HS-27A (cell line): ENCODE data around the gene DDR1.
"Not testable (repeated sequence)": the region's sequence is repeated elsewhere in the genome, so short reads cannot be mapped to it uniquely, and the experiment has no call there.

Experiments used
- DNase-seq: peaks from one replicate; pipeline ENCODE4 v3.0.0-alpha.2; 2012; ENCODE audit warnings: low read depth, missing footprints

The DDR1 gene

DNA sequence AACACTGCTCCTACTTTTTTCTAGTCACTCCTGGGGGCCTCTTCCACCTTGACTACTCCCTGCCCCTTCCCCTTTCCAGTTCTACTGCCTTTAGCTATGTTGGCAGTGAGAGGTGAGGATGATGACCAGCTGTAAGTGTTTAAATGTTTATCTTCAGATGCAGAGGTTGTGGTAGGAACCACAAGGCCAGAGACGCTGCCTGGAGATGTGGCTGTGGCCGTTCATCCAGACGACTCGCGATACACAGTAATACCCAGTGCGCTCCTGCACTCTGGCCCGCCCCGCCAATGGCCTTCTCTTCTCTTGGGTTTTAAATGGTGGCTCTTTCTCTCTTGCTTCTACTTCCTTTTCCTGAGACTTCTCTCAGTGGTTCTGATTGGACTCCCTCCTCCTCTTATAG, 34.4 kb downstream of the DDR1 start:
- no peak for DNase-seq

DNA sequence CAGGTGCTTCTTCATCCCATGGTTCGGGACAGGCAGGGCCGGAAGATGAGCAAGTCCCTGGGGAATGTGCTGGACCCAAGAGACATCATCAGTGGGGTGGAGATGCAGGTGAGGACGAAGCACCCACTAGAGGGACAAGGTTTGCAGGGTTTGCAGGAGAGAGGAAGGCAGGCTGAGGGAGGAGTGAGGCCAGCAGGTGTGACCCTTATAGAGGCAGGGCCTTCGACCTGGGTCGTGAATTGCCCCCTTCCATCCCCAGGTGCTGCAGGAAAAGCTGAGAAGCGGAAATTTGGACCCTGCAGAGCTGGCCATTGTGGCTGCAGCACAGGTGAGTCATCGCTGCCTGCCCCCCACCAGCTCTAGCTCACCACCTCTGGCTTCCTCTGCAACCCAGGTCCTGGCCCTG, 38.1 kb downstream of the DDR1 start:
- no peak for DNase-seq

DNA sequence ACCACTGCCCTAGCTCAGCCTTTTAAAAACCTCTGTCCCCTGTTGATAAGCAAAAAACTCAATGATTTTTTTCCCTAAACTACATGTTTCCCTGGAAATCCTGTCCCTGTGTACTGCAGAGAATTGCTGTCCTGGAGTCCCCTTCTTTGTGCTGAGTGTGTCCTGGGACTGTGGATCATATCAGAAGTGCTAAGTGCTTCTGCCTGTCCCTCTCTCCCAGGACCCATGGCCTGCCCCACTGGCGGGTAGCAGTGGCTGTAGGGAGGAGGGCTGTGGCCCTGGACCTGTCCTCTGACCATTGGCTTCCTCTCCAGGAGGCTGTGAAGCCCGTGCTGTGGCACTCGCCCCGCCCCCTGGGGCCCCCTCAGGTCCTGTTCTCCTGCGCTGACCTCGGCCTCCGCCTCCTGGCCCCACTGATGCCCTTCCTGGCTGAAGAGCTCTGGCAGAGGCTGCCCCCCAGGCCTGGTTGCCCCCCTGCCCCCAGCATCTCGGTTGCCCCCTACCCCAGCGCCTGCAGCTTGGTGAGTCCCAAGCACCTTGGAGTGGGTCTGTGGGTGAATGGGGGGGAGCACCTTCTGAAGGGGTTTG, 39.8 kb downstream of the DDR1 start:
- not testable (repeated sequence) for DNase-seq

DNA sequence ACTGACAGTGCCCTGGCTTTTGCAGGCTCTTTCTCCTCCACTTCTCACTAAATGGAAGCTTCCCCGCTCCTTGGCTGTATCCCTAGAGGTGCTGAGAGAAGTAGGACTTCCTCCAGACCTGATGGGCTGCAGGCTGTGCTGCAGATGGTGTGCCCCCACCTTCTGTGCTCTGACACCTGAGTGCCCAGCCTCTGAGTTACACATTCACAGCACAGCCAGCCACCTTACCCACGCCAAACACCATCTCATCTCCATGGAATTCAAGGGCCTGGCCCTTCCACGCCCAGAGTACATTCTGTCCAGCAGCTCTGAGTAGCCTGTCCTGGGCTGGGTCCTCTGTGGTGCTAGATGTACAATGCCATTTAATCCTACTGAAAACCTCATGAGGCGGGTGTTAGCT, 42.3 kb downstream of the DDR1 start:
- DNase-seq: no peak

DNA sequence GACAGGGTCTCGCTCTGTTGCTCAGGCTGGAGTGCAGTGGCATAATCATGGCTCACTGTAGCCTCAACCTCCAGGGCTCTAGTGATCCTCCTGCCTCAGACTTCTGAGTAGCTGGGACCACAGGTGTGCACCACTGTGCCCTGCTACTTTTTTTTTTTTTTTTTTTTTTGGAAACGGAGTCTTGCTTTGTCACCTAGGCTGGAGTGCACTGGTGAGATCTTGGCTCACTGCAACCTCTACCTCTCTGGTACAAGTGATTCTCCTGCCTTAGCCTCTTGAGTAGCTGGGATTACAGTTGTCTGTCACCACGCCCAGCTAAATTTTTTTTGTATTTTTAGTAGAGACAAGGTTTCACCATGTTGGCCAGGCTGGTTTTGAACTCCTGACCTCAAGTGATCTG, 42.8 kb downstream of the DDR1 start:
- not testable (repeated sequence) for DNase-seq

DNA sequence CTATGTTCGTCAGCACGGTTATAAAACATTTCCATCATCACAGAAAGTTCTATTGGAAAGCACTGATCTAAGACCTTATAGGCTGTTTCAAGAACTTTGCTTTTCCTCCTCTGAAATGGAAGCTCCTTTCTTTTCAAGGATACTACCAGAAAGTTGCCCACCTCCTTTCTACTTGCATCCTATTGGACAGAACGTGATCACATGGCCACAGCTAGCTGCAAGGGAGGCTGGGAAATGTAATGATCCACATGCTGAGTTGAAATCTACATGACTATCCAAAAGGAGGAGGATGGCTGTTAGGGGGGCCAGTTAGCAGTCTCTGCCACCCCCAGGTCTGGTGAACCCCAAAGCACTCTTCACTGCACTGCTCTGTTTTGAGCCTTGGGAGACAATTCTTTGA, 44.4 kb downstream of the DDR1 start:
- DNase-seq: no peak

DNA sequence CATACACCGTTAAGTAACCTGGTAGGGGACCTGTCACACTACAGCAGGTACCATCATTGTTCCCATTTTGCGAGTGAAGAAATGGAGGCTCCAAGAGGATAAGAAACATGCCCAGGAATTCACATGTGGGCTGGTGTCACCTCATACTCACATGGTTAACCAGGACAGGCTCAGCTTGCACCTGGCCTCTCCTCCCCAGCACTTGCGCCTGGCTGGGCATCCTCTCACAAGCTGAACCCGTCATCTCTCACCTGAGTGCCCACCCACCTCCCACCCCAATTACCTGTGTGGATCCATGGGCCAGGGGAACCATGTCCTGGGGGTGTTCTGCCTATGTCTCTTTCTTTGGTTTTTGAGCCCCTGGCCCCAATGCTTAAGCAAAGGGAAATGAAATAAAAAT, 46.2 kb downstream of the DDR1 start:
- no peak for DNase-seq

DNA sequence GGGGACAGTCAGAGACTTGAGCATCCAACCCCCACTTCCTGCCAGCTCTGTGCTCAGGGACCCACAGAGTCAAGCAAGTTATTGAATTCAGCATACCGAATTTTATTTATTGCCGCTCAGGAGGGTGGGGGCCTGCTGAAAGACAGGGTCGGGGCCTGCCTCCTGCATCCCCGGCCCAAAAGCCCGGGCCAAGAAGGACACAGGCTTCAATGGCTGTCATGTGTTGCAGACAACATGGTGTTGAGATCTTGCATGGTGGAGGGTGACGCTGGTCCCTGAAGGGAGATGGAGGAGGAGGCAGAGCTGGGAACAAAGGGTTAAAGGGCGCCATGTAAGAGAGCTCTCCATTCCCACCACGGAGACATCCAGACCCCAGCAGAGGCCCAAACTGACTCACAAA, 47.0 kb downstream of the DDR1 start:
- no peak for DNase-seq

DNA sequence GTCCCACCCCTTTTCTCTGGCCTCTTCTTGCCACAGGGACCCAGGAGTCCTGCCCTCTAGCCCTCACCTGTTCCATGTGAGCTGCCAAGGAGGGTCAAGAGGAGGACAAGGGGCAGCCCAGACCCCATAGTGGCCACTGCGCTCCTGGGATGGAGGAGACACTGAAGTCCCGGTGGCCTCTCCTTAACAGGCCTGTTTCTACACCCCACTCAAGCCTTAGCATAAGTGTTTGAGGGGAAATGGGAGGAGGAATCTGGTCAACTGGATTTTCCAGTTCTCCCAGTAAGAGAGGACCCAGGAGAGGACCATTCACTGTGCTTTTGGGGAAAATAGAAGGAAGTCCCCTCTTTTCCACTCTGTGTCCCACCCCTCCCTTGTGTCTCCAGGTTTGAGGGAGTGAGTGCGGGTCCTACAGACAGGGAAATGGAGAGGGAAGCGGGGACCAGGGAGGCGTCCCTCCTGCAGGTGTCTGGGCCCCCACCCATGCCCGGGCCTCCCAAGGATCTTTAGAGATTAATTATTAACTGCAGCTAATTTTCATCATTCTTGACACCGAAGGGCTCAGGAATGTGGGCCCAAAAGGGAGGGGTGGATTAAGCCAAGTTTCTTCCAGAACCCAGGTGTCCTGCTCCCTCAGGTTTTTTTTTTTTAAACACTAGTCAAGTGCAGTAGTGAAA, 47.8 kb downstream of the DDR1 start, which contains the start of gene SFTA2:
SFTA2 (minus strand) TSS at position 202 of the 677 bp plus-strand sequence; CDS start at position 128, 74 bp downstream.
- no peak for DNase-seq

DNA sequence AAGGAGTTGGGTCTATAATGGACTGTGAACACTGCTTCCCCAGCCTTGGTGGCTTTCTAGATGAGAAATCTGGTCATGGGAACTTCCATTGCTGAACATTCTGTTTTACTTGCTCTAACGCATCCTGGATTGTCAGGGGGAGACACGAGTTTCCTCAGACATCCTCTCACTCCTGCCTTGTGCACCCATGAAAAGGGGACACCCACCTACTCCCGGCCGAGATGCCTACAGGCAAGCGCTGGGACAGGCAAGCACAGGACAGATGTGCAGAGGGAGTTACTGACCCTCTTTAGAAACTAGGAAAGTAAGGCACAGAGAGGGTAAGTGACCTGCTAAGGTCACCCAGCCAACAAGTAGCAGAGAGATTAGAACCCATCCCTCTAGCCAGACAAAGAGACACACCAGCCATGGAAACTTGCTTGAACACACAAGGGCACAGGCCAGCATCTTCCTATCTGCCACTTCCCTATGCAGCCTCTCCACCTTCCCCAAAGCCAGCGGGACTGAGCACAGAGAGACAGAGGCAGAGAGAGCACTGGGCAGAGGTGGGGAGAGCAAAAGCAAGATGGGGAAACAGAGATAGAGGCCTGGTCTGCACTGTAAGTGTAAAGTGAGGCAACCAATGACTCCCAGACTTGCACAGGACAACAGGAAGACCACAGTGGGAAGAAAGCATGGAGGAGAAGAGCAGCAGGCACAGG, 48.5 kb downstream of the DDR1 start:
- DNase-seq: no peak

DNA sequence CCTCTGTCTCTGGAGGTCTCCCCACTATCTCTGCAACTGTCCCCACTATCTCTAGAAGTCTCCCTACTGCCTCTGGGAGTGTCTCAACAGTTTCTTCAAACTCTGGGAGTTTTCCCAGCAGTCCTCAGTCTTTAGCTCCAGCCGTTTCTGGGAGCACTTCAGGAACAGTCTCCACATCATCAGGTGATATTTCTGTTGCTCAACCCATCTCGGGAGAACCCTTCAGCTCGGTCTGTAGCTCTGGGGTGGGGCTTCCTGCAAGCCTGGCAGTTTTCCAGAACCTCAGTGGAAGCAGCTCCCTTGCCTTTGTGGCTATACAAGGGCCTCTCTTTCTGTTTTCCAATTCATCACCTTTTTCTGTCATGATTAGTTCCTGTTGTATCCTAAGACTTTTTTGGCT, 50.7 kb downstream of the DDR1 start:
- no peak for DNase-seq

DNA sequence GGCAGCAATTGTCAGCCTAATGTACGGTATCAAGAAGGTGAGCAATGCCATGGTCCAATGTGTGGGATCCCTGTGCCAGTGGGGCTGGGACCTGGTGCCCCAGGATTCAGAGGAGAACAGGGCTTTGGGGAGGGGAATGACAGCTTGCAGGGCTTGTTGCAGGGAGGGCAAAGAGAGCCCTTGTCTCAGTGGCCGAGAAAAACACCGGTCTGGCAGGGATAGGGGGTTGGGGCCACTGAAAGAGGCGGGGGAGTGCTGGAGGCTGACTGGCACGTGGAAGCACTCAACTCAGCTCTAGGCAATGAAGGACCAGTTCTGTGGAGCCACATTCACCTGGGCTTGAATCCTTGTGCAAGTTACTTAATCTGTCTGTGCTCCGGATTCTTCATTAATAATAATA, 52.9 kb downstream of the DDR1 start:
- DNase-seq: no peak

DNA sequence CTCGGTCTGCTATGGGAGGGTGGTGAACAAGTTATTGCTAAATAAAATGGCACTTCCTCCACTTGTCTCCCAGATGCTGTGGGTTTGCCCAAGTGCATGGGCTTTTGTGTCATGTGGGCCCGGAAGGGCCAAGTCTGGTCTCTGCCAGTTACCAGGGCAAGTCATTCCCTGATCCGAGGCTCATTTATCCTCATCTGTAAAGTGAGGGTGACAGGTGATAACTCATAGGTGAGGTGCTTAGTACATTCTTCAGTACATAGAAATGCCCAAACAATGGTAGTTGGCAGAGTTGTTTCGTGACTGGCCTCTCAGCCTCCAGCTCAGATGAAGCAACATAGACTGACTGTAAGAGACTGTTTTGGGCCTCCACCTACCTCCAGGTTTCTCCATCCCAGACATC, 54.4 kb downstream of the DDR1 start:
- DNase-seq: no peak

DNA sequence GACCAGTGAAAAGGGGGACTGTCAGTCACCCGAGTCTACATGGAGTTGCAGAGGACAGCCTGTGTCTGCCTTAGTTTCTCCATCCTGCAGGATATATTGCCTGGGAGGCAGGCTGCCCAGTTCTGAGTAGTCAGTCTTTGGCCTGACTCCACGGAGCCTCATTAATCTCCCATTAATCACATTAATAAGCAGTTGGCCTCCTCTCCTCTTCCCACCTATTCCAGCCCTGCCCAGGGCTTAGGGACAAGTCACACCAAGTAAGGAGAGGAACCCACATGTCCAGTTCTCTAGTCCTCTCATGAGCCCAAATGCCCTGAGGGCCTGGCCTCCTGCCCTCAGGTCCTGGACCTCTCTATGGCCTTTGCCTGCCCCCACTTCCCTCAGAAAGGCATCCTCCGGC, 55.2 kb downstream of the DDR1 start:
- DNase-seq: no peak

DNA sequence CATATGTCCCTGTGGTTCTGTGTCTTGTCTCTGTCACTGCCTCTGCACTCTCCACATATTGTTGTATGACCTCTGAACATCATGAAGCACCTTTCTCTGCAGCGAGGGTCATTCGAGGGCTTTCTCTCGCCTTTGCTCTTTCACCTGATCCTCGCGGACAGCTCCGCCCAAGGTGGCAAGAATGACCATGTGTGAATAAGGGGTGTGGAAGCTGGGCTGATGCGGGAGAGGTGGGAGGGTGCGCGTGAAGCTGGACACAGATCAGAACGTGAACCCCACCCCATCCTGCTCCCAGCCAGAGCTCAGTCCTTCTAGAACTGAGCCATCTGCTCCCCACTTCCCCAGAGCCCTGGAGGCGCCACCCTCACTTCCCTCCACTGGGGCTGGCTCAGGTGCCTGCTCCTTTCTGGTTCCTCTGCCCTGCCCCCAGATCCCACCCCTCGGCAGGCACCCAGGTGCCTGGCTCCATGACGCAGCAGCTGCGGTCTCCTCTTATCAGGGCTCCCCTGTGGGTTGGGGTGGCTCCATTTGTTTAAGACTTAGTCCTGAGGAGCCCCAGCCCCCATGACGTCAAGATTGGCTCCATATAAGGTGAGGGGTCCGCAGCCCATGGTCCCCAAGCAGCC, 56.2 kb downstream of the DDR1 start, which contains the start of gene MUCL3:
MUCL3 (plus strand) TSS at position 613 of the 626 bp plus-strand sequence. CDS start 27 bp downstream, outside the sequence.
- no peak for DNase-seq

DNA sequence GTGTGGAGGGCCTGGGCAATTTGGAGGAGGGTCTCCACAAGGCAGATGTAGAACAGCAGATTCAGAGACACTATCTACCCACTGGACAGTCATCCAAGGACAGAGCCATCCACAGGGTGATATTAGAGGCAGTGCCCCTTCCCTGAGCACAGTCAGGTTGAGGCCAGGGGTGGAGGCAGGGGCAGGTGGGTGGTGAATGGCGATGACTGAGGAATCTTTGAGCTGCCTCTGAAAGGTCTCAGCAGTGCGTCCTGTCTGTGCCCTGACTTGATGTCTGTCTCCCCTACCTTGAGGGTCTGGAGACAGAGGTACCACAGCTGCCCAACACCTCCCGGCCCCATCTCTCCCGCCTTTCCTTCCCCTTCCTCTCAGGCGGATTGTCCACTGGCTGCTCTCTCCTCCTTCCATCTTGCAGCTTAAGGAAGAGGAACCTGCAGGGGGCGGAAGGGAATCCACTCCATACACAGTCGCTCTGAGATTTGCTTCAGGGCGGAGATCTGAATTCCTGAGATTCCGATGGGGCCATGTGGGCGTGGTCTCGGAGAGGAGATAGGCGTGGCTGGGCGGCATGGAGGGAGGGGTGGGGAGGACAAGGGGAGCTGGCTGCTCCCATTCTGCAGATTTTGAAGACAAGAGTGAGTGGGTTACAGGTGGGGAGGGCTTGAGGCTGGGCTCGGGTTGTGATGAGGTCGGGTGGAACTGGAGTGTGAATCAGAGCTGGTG, 58.2 kb downstream of the DDR1 start:
- DNase-seq: peak; percentile 90

DNA sequence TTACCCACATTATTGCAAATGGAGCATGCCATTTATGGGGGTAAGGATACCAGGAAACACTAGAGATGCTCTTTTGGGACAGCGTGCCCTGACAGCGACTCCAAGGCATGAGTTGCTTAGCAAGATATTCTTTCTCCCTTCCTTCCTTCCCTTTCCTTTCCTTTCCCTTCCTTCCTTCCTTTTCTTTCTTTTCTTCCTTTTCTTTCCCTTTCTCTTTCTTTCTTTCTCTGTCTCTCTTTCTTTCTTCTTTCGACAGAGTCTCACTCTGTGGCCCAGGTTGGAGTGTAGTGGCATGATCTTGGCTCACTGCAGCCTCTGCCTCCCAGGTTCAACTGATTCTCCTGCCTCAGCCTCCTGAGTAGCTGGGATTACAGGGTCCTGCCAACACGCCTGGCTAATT, 59.7 kb downstream of the DDR1 start:
- no peak for DNase-seq

DNA sequence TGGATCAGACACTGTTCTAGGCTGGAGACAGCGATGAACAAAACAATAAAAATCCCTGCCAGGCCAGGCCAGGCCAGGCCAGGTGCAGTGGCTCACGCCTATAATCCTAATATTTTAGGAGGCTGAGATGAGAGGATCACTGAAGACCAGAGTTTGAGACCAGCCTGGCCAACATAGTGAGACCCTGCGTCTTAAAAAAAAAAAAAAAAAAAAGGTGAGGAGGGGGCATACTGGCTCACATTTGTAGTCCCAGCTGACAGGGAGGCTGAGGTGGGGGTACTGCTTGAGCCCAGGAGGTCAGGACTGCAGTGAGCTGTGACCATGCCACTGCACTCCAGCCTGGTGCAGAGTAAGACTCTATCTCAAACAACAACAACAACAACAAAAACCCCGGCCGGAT, 61.0 kb downstream of the DDR1 start:
- no peak for DNase-seq

DNA sequence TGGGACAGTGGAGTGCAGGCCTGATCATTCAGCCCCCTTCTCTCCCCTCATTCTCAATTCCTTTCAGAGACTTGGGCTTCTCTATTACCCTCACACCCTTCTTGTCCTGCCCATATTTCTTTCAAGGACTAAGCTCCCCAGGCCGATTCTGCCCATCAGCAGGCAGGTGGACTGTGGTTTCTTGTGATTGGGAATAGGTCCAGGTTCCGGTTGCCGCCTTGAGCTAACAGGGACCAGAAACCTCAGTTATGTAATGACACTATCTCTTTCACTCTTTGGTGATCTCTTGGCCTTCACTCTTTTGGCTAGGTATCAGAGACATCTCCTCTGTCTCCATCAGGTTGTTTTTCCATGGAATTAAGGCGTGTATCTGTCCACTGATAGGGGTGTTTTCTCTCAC, 62.9 kb downstream of the DDR1 start:
- no peak for DNase-seq

DNA sequence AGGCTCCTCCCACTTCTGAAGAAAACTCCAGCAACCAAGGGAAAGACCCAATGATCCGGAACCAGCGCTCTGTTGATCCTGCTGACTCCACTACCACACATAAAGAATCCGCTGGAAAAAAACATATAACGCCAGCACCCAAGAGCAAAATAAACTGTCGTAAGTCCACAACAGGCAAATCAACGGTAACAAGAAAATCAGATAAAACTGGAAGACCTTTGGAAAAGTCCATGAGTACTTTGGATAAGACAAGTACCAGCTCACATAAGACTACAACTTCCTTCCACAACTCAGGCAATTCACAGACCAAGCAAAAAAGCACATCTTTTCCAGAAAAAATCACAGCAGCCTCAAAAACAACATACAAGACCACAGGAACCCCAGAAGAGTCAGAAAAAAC, 64.5 kb downstream of the DDR1 start:
- DNase-seq: no peak
